Inflammatory macrophage treated with lipopolysaccharide for 4 hours (primary cell): ENCODE data around the gene TLCD2.
"Not testable (repeated sequence)": the region's sequence is repeated elsewhere in the genome, so short reads cannot be mapped to it uniquely, and the experiment has no call there.

Source experiments
- DNase-seq: peaks from one replicate; pipeline ENCODE4 v3.0.0-alpha.2; 2020

Gene TLCD2

GRCh38 chr17:1716076-1716911 is 6.1 kb upstream of the TLCD2 start:
- DNase-seq, result peak; percentile 100

- DNase-seq, result no peak
Observed at GRCh38 chr17:1715803-1716075, 5.6 kb upstream of the TLCD2 start.

- peak; percentile 84 for DNase-seq
Observed at GRCh38 chr17:1714980-1715802, 5.0 kb upstream of the TLCD2 start.

GRCh38 chr17:1714427-1714979 is 4.3 kb upstream of the TLCD2 start:
- peak; percentile 85 for DNase-seq

GRCh38 chr17:1713878-1714426 is 3.8 kb upstream of the TLCD2 start:
- no peak for DNase-seq

- DNase-seq, result no peak
Observed at GRCh38 chr17:1713160-1713877, 3.1 kb upstream of the TLCD2 start.

DNA sequence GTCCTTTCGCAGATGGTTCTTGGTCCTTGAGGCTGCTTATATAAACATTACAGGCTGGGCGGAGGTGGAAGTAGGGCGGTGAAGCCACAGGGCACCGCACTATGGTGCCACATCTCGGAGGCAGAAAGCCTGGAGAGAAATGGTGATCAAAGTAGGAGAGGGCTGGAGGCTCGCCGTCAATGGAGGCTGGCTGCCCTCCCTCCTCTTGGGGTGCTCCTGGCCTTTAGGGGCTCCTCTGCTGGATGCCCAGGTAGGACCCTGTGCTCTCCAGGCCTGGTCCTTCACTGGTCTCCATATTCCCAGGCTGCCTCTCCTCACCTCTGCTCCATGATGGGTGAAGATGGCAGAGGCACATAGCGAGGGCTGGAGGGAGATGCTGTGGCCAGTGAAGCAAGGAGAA is 2.1 kb upstream of the TLCD2 start:
- DNase-seq, result no peak

- DNase-seq, result no peak
Observed at GRCh38 chr17:1711804-1712203, 1.6 kb upstream of the TLCD2 start.

- DNase-seq, result no peak
Observed at GRCh38 chr17:1710807-1711553, 803 bp upstream of the TLCD2 start.

DNA sequence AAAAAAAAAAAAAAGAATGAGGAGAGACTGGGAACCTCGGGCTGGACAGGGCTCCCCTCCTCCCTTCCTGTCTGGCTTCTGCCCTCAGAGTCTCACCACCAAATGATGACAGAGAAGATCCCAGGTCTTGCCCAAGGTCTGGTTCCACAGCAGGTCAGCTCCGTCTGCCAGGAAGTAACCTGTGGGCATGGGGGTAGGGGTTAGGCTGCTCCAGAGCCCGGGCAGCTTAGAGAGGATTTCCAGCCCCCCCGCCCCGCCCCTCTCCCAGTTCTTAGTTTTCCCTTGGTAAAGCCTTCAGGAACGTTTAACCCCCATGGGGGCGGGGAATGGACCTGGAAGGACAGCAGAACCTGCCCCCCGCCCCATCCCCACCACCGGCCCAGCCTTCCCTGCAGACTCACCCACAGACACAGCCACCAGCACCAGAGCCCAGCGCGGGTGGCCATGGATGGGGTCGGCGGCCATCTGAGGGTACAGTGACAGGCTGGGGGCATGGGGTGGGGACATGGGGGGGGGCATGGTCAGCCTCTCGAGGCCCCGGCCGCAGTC is 700 bp downstream of the TLCD2 start:
- DNase-seq, result no peak

- not testable (repeated sequence) for DNase-seq
Observed at GRCh38 chr17:1708791-1709346, 1.3 kb downstream of the TLCD2 start.

GRCh38 chr17:1707107-1707506 is 3.1 kb downstream of the TLCD2 start:
- no peak for DNase-seq

DNA sequence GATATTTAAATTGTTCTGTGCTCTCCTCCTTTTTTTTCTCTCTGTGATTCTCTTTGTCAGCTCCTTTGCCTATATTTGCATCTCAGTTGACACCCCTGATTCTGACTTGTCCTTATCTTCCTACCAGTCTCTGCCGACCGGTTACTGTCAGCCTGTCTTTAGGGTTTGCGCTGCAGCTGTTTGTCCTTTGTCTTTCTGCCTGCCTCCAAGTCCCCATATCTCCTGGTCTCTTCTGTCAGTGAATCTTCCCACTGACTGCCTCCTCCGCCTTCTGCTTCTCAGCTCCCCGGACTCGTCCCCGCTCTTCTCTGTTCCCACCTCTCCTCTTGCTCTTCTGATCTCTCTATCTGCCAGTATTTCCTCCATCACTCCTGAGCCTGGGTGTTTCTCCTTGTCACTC is 5.2 kb downstream of the TLCD2 start:
- no peak for DNase-seq

DNA sequence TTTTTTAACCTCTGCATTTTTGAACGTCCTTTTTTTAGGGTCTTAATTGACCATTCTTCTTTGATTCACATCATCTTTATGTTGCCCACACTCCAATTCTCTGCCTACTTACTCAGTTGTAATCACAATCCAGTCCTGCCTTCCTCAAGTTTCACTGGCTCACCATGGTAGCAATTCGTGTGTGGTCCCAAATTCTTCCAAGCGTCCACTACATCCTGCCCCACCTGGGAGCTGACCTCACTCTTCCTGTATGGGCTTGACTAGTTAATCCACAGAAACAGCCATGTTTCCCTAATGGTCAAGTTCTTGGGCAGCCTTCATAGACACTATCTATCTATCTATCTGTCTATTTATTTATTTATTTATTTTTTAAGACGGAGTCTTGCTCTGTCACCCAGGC is 7.1 kb downstream of the TLCD2 start:
- no peak for DNase-seq

GRCh38 chr17:1699891-1700290 is 10.3 kb downstream of the TLCD2 start:
- DNase-seq, result not testable (repeated sequence)

DNA sequence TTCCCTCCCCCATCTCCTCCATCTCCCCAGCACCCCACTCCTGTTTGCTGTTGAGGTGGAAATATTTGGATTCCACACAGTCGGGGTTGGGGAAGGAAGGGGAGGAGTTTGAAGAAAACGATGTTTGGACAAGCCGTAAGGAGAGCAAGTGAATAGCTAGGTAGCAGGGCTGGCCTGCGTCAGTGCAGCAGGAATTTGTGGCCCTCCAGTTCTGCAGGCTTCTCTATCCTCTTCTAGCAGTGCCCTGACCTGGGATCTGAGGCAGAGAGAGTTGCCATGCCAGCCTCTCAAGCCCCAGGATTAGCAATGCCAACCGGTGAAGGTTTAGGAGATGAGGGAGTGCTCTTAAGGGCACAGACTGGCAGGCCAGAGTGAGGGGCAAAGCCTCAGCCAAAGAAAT is 12.5 kb downstream of the TLCD2 start:
- no peak for DNase-seq

- DNase-seq, result peak; percentile 19
Observed at GRCh38 chr17:1695365-1695764, 14.8 kb downstream of the TLCD2 start.

- DNase-seq, result no peak
Observed at GRCh38 chr17:1693339-1693738, 16.8 kb downstream of the TLCD2 start.

DNA sequence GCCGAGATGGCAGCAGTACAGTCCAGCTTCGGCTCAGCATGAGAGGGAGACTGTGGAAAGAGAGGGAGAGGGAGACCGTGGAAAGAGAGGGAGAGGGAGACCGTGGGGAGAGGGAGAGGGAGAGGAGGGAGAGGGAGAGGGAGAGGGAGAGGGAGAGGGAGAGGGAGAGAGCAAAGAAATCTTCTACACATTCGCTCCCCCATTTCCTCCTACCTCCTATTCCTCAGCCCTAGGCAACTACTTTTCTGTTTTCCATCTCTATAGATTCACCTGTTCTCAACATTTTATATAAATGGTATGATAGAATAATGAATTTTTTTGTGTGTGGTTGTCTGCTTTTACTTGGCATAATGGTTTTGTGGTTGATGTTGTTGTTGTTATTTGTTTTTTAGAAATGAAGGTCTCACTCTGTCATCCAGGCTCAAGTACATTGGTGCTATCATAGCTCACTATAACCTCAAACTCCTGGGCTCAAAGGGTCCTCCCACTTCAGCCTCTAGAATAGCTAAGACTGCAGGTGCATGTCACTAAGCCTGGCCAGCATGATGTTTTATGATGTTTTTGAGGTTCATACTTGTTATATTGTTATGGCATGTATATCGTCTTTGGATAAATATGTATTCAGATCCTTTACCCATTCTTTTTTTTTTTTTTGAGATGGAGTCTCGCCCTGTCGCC is 19.5 kb downstream of the TLCD2 start:
- no peak for DNase-seq

- DNase-seq, result not testable (repeated sequence)
Observed at GRCh38 chr17:1688405-1688804, 21.8 kb downstream of the TLCD2 start.

GRCh38 chr17:1686086-1686485 is 24.1 kb downstream of the TLCD2 start:
- no peak for DNase-seq
